Measurements from ENCODE around the gene STIM1.
A peak's percentile ranks its signal among the peaks of the same experiment; 100 is the strongest.

Gene STIM1

GRCh38 chr11:3983101-3983500 is 127.6 kb downstream of the STIM1 start:
- Histone ChIP-seq H3K36me3 (ENCODE audit: control insufficient read depth, insufficient read depth, low read length) (no peaks in the 10 kb centered on the region; the same call in 1 of the 2 replicates), H3K4me3 (replicated peaks; ENCODE audit: low read depth, low read length) (no peak overlapping the region), H3K27me3 (replicated peaks; ENCODE audit: control insufficient read depth, insufficient read depth, low read length) (no peaks in the 10 kb centered on the region)
- no peak for TF ChIP-seq CTCF (IDR thresholded peaks at IDR 0.05; ENCODE audit: insufficient read depth, low read length, poor library complexity, severe bottlenecking)
- no peak for DNase-seq (ENCODE audit: extremely low read depth, insufficient read length)

- Histone ChIP-seq H3K27me3 (replicated peaks; ENCODE audit: control insufficient read depth, insufficient read depth, low read length) (no peaks in the 10 kb centered on the region), H3K4me3 (replicated peaks; ENCODE audit: low read depth, low read length) (no peak overlapping the region), H3K36me3 (ENCODE audit: control insufficient read depth, insufficient read depth, low read length) (no peaks in the 10 kb centered on the region; the same call in none of the 2 replicates)
- no peak for DNase-seq (ENCODE audit: extremely low read depth, insufficient read length)
- peak; percentile 28 for TF ChIP-seq CTCF (IDR thresholded peaks at IDR 0.05; ENCODE audit: insufficient read depth, low read length, poor library complexity, severe bottlenecking)
These were observed 129.4 kb downstream of the STIM1 start for GRCh38 chr11:3984896-3985295.

- DNase-seq (ENCODE audit: extremely low read depth, insufficient read length) = no peak
- Histone ChIP-seq H3K4me3 (replicated peaks; ENCODE audit: low read depth, low read length) (no peak overlapping the region), H3K27me3 (replicated peaks; ENCODE audit: control insufficient read depth, insufficient read depth, low read length) (no peaks in the 10 kb centered on the region), H3K36me3 (ENCODE audit: control insufficient read depth, insufficient read depth, low read length) (no peaks in the 10 kb centered on the region; the same call in none of the 2 replicates)
- no peak for TF ChIP-seq CTCF (IDR thresholded peaks at IDR 0.05; ENCODE audit: insufficient read depth, low read length, poor library complexity, severe bottlenecking)
These were observed 130.2 kb downstream of the STIM1 start for GRCh38 chr11:3985631-3986030.

- Histone ChIP-seq H3K36me3 (ENCODE audit: control insufficient read depth, insufficient read depth, low read length) (no peaks in the 10 kb centered on the region; the same call in none of the 2 replicates), H3K27me3 (replicated peaks; ENCODE audit: control insufficient read depth, insufficient read depth, low read length) (no peaks in the 10 kb centered on the region)
These were observed 130.8 kb downstream of the STIM1 start for GRCh38 chr11:3986301-3986700.

GRCh38 chr11:3989276-3989920 is 133.9 kb downstream of the STIM1 start:
- no peaks in the 10 kb centered on the region; the same call in none of the 2 replicates for H3K36me3 ChIP-seq (ENCODE audit: control insufficient read depth, insufficient read depth, low read length)
- H3K4me3 ChIP-seq (replicated peaks; ENCODE audit: low read depth, low read length) = no peak overlapping the region

More at GRCh38 chr11:3986301-3986700, 130.8 kb downstream of the STIM1 start:
- TF ChIP-seq CTCF (IDR thresholded peaks at IDR 0.05; ENCODE audit: insufficient read depth, low read length, poor library complexity, severe bottlenecking) = no peak
- DNase-seq (ENCODE audit: extremely low read depth, insufficient read length) = no peak
- H3K4me3 ChIP-seq (replicated peaks; ENCODE audit: low read depth, low read length) = no peak overlapping the region

More at GRCh38 chr11:3989276-3989920, 133.9 kb downstream of the STIM1 start:
- H3K27me3 ChIP-seq (replicated peaks; ENCODE audit: control insufficient read depth, insufficient read depth, low read length) = no peaks in the 10 kb centered on the region
- TF ChIP-seq CTCF (IDR thresholded peaks at IDR 0.05; ENCODE audit: insufficient read depth, low read length, poor library complexity, severe bottlenecking) = no peak
- DNase-seq (ENCODE audit: extremely low read depth, insufficient read length) = no peak

All from GM06990 (cell line).